HG03045 (cell line): ENCODE data around the gene MYRF.

Source experiments
- ATAC-seq: cut with Tn5 transposase; IDR thresholded peaks from one replicate; pipeline ENCODE4 v1.9.1; 2021; ENCODE audit warnings: mild to moderate bottlenecking, moderate library complexity; ENCODE audit not compliant: unreplicated experiment

MYRF gene

DNA sequence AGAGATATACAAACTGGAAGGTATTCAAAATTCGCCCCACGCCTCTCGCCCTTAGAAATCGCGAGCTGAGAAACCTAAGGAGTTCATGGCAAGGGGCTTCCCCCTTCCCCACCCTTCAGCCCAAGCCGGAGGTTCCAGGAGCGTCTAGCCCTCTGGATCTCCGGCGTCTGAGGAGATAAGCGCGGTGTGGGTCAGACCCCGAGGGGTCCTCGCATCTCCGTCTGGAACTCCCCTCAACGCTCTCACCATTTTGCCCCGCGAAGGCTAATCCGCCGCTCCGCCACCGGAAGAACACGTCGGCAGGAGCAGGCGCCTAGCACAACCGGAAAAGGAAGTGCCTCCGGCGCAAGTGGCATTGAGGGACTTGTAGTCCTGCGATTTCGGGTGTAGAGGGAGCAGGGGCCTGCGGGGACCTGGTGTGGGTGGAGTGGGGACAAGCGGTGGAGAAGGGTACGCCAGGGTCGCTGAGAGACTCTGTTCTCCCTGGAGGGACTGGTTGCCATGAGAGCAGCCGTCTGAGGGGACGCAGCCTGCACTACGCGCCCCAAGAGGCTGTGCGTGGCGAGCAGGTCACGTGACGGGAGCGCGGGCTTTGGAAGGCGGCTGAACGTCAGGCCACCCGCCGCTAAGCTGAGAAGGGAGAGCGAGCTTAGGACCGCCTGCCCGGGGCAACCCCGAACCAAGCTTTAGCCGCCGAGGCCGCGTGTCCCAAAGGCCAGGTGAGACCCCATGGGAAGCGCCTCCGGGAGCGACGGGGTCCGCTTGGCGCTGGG, 40.1 kb downstream of the MYRF start, which contains the start of the genes FEN1 and TMEM258:
FEN1 (plus strand) TSS at position 602 of the 773 bp plus-strand sequence. CDS start 2,451 bp downstream, outside the sequence.
TMEM258 (minus strand) TSS at position 290 of the 773 bp plus-strand sequence; CDS start at position 249, 41 bp downstream.
- ATAC-seq: peak; percentile 86

DNA sequence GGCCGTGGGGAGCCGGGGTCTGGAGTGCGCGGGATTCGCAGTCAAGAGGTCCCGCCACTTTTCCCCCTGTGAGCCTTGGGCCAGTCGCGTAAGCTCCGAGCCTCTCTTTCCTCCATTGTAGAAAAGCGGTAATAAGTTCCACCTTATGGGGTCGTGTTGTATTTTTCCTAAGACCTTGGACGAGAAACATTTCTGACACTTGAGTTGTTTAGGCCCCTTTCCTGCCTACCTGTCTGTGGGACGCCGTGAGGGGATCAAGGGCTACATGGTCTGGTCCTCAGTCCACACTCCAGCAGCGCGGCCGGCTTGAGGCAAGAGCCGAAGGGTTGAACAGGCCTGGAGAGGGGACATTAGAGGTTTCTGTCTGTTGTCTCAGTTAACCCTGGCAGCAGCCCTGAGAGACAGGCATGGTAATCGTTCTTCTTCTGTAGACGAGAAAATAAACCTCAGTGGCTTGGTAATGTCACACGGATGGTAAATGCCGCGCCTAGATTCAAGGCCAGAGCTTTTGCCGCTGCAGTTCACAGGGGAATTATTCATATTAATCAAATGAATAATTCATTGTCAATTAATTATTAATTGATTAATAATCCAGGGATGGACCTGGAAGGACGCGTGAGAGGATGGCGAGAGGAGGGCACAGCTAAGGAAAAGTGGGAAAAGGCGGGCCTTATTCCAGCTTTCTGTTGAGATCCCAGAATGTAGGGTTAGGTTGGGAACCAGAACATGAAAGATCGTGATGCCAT, 40.8 kb downstream of the MYRF start:
- ATAC-seq: no peak

DNA sequence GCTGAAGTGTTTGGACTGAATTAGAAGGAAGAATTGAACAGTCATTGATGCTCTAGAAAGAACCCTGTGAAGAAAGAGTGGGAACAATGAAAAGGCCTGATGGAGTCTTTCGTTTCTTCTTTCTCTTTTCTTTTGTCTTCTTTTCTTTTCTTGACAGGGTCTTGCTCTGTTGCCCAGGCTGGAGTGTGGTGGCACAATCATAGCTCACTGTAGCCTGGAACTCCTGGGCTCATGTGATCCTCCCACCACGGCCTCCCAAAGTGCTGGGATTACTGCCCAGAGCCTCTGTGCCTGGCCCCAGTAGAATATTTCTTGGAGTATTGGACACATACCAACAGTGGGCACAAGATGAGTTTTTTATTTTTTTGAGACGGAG, 41.4 kb downstream of the MYRF start:
- no peak for ATAC-seq

DNA sequence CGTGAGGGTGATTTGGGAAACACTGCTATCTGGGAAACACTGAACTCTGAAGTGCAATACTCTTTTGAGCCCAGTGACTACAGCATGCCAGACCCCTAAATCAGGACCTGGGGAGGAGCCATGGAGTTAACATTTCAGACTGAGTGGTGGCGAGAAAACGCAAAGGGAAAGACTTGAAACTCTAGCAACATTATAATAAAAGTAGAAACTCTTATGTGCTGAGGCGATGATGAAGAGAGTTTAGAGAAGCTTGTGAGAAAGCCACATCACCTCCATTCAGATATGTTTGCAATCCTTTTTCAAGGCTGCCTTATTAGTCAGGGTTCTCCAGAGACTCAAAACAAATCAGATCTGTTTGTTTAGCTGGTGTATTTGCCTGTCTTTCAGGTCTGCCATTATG, 42.1 kb downstream of the MYRF start:
- ATAC-seq: no peak

DNA sequence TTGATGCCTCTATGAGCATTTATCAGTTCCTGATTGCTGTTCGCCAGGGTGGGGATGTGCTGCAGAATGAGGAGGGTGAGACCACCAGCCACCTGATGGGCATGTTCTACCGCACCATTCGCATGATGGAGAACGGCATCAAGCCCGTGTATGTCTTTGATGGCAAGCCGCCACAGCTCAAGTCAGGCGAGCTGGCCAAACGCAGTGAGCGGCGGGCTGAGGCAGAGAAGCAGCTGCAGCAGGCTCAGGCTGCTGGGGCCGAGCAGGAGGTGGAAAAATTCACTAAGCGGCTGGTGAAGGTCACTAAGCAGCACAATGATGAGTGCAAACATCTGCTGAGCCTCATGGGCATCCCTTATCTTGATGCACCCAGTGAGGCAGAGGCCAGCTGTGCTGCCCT, 43.0 kb downstream of the MYRF start:
- no peak for ATAC-seq

DNA sequence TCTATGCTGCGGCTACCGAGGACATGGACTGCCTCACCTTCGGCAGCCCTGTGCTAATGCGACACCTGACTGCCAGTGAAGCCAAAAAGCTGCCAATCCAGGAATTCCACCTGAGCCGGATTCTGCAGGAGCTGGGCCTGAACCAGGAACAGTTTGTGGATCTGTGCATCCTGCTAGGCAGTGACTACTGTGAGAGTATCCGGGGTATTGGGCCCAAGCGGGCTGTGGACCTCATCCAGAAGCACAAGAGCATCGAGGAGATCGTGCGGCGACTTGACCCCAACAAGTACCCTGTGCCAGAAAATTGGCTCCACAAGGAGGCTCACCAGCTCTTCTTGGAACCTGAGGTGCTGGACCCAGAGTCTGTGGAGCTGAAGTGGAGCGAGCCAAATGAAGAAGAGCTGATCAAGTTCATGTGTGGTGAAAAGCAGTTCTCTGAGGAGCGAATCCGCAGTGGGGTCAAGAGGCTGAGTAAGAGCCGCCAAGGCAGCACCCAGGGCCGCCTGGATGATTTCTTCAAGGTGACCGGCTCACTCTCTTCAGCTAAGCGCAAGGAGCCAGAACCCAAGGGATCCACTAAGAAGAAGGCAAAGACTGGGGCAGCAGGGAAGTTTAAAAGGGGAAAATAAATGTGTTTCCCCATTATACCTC, 43.6 kb downstream of the MYRF start:
- no peak for ATAC-seq

DNA sequence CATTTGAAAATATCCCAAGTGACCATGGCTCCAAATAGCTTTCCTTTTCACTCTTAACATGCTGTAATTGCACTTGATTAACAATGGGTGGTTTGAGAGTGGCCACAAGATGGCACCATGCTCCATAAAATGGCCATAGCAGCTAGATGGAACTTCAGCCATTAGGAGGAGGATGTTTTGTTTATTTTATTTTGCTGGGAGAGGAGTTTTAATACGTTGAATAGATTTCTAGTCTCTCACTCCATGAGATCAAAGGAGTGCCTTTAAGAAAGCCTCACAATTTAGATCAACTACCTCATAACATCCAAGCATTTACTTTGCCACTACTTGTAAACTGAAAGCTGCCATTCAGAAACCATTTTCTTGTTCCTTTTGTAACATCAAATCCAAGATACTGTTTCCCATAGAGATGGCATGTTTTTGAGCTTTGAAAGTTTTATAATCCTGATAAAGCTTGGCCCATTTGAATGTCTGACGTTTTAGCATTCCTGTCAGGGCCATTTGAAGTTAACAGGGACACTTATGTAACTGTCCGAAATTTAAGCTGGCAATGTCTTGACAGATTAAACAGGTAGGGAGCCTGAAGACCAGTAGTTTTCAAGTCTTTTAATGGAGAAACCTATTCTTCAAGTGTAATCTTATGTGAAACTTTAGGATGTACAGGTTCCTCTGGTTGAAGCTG, 45.0 kb downstream of the MYRF start:
- no peak for ATAC-seq

DNA sequence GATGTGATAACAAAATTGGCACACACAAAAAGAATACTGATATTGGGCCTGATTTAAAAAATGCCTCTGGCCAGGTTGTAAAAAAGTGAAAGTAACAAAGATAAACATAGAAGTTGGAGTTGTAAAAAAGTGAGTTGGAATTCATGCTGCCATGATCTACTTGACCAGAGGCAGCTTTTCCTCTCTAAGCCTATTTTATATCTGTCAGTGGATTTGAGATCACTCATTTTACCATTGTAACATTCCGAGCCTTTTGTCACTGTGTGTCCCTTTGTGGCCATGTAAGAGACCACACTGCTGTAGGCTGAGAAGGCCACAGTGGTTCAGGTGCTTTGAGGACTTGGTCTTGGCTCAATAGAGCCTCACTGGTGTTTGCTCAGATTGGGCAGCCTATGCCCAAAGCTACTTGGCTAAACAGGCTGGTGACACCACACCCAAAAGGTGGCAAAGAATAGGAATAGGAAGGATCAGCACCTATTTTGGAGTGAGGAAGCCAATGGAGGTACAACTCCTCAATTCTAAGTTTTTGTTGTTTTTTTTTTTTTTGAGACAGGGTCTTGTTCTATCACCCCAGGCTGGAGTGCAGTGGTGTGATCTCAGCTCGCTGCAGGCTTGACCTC, 47.3 kb downstream of the MYRF start:
- no peak for ATAC-seq

DNA sequence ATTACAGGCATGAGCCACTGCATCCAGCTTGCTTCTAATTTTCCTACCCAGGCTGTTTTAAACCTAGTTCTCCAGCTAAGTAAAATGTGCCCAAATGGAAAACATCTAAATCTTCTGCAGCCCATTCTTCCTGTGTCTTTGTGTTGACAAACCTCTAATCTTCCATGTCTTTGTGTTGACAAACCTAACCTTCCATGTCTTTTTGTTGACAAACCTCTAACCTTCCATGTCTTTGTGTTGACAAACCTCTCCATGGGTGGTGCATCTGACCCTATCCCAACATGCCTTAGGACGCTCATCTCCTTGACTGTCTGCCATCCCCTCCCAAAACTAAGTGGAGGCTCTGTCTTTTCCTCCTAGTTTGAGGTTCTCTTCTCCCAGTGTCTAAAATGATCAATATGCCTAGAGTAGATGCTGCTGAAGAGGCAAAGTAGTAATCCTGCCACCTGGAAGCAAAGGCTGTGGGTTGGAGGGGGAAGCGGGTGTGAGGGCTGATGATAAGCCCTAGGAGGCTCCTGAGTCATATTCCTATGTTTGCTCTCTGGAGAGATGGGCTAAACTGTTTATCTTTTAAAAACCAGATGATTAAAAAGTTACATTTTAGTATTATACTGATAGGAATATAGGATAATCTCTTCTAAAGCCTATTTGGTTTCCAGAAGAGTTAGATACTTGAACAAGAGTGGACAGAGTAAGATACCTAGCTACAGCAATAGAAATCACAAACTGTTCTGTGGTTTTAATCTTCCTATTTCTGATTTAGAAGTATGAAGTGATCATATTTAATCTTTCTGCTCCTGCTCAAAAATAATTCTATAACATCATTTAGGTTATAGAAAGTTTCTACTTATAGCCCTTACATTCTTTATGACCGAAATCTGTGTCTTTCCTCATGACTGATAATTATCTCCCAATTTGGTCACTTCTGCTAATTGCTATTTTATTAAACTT, 48.2 kb downstream of the MYRF start:
- no peak for ATAC-seq

DNA sequence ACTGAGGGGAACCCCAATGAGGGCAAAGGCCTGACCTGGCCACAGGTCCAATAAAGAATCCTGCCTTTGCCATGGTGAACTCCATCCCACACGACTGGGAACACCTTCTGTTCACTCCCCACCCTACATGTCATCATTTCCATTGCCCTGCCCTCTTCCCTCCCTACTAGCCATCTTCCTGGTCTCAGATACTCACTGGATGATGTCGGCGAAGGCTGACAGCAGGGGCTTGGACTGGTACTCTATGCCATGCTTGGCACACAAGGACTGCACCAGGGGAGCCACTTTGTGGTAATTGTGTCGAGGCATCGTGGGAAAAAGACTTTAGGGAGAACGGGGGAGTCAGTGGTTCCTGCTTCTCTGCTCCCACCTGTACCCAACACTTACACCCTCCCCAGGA, 50.2 kb downstream of the MYRF start:
- no peak for ATAC-seq

DNA sequence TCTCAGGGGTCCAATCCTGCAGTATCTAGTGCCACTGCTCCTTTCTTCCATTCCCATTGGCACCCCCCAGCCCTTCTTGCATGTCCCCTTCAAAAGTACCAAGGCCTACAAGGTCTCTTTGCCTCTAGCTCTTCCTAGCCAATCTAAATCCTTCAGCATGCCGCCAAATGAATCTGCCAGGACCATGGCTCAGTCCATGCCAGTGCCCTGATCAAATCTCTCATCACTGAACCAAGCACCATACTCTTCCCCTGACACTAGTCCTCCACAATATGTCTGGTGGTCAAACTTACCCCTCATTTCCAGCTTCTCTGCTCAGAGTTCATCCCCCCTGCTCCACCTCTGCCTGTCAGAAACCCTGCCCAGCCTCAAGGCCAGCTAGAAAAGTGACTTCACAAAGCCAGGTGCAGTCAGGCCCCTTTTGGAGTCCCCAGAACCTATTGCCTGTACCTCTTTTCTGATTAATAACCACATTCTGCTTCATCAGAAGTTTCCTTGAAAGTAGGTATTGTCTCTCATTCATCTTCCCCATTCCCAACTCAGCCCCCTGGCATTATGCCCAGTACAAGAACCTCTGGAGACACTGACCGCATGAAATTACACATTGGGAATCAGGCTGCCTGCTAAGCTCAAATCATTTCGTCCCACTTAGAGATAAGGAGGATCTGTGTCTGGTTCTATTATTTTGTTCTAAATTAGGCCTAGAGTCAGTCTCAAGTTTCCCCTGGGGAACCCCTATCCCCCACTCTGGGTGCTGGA, 51.6 kb downstream of the MYRF start:
- ATAC-seq: no peak

DNA sequence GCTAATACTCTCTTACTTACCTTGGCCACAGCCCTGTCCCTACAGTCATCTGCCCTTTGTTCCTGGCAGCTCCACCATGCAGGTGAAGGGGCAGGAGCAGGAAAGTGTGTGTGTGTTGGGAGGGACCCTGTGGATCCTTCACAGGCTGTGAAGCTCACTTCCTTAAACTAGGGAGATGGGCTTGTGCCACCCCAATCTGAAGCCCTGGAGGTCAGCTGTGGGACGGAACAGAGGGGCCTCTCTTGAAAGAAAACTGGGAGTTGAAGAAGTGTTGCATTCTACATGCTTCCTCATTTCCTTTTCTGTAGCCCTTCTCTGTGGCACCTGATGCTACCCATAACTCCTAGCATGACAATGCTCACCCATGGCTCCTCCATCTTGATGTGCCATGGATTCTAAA, 52.7 kb downstream of the MYRF start:
- no peak for ATAC-seq

DNA sequence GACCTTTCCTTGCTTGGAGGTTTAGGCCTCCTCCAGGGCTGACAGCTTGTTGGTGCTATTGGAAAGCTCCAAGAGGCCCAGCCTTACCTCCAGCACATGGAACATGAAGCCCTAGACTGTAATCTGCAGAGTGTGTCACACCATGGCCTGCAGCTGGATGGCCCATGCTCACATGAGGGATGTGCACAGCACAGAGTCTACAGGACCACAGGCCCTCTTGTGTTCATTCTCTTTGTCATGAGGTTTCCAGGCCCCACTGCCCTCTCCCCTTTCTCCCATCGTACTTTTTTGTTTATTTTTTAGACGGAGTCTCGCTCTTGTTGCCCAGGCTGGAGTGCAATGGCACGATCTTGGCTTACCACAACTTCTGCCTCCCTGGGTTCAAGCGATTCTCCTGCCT, 54.3 kb downstream of the MYRF start:
- ATAC-seq: no peak

DNA sequence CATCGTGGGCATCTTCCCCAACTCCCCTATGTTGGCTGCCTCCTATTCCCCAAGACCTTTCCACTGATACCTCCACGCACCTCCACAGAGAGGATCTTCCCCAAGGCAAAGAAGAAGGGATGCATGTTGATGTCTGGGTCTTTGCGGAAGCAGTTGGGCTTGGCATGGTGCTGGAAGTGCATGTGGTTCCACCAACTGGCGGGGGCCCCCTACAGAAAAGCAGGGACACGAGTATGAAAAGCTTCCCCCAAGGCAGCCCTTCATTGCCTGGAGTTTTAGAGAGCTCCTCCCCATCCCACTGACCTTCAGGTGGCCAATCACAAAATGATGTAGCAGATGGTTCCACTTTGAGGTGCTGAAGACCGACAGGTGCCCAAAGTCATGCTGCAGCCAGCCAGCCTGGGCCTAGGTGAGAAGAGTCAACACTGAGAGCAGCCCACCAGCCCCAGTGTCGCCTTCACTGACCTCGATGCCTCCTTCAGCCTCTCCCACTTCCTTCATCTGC, 58.3 kb downstream of the MYRF start:
- no peak for ATAC-seq

DNA sequence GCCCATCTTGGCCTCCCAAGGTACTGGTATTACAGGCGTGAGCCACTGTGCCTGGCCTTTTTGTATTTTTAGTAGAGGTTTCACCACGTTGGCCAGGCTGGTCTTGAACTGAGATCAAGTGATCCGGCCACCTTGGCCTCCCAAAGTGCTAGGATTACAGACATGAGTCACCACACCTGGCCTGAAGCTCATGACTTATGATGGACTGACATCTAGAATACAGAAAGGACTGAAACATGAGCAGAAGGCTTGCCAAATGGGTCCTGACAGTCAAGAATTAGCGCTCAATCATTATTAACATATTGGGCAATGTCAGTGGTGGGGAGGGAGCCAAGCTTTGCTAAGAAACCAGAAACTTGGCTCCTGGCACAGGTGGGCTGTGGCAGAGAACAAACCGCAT, 59.4 kb downstream of the MYRF start:
- no peak for ATAC-seq

DNA sequence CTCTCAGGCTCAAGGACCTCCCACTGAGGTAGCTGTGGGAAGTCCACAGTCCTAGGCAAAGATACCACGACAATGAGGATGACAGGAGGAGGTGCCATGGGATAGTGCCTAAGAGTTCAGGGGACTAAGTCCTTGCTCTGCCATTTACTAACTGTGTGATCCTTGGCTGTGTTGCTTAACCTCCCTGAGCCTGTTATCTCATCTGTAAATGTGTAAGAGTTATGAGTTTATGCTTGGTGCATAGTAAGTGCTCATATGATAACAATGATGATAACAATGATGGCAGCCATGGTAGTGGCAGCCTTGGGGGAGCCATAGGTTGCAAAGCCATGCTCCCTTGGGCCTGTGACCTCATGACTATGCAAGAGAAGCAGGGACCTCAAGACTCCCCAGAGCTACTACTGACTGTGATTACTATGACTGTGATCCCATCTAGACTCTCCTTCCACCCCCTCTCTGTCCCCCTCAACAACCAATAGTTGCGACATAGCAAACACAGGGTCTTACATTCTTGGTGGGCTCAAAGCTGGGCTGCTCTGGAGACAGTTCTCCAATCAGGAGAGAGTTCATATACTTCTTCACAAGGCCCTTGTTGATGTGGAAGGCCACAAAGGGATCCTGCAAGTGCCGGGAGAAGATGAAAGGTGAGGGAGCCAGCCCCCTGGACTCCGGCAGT, 60.4 kb downstream of the MYRF start:
- no peak for ATAC-seq

DNA sequence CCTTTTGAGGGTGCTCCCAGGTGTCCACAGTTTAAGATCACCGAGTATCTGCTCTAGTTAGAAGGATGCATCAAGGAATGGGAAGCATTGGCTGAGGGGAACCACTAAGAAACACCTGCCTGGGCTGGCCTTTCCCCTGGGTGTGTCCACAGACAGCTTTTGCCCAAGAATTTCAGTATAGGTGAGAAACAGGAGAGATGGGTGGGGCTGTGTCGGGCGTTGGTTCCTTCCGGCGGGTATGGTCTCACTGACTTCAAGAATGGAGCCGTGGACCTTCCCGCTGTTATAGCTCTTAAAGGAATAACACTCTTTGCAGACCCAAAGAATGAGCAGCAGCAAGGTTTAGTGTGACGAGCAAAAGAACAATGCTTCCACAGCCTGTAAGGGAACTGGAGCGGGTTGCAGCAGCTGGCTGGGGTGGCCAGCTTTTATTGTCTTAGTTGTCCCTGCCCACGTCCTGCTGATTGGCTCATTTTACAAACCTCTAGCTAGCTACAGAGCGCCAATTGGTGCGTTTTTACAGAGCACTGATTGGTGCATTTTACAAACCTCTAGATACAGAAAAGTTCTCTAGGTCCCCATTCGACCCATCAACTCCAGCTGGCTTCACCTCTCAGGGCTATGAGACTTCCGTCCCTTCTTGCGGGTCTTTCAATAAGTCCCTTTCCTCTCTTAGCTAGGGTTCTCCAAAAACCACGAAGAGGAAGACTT, 62.0 kb downstream of the MYRF start:
- no peak for ATAC-seq
